Activated T-helper 1 cell treated with anti-CD3 and anti-CD28 coated beads, Interleukin-12 subunit alpha, Interleukin-12 subunit beta, Interleukin-2, Interleukin-4 antibody, amounts not matched to agents 30 ng/mL and 10 ng/mL and 1 ng/mL, durations not matched to agents 14 hours and 24 hours and 36 hours (primary cell): ENCODE data around the gene RPL11. TPM values are rescaled to one million over a fixed set of nuclear protein-coding genes. Genes with fewer than 3 reads are reported as not detected.
"Not testable (repeated sequence)": the region's sequence is repeated elsewhere in the genome, so short reads cannot be mapped to it uniquely, and the experiment has no call there.

Source experiments
- DNase-seq: peaks from one replicate; pipeline ENCODE4 v3.0.0; 2021; ENCODE audit warnings: low spot score
- H3K27ac Mint-ChIP-seq: one replicate; pipeline ENCODE4 v1.8.0; 2021; ENCODE audit warnings: mild to moderate bottlenecking, mixed read lengths
- H3K27me3 Mint-ChIP-seq: one replicate; pipeline ENCODE4 v1.8.0; 2022; ENCODE audit warnings: mild to moderate bottlenecking, moderate library complexity, mixed read lengths; ENCODE audit not compliant: insufficient read depth
- H3K36me3 Mint-ChIP-seq: one replicate; pipeline ENCODE4 v1.8.0; 2021; ENCODE audit warnings: low read depth, mixed read lengths
- H3K4me1 Mint-ChIP-seq: one replicate; pipeline ENCODE4 v1.8.0; 2021; ENCODE audit warnings: low read depth, mixed read lengths
- H3K4me3 Mint-ChIP-seq: one replicate; pipeline ENCODE4 v1.8.0; 2021; ENCODE audit warnings: mild to moderate bottlenecking, moderate library complexity, mixed read lengths
- H3K9me3 Mint-ChIP-seq: one replicate; pipeline ENCODE4 v1.8.0; 2021; ENCODE audit warnings: mixed read lengths
- intact Hi-C: fragments of 100-400 bp; cut with micrococcal nuclease; formaldehyde crosslinking; loops from one replicate; pipeline ENCODE4 v1.15.1; 2024
- total RNA-seq: library from RNA; stranded (reverse); gene quantifications from 2 replicates; pipeline ENCODE4 v1.2.3, GENCODE V29; 2022

RPL11 gene
- total RNA-seq: 1,058 and 1,119 TPM in 2 replicates

DNA sequence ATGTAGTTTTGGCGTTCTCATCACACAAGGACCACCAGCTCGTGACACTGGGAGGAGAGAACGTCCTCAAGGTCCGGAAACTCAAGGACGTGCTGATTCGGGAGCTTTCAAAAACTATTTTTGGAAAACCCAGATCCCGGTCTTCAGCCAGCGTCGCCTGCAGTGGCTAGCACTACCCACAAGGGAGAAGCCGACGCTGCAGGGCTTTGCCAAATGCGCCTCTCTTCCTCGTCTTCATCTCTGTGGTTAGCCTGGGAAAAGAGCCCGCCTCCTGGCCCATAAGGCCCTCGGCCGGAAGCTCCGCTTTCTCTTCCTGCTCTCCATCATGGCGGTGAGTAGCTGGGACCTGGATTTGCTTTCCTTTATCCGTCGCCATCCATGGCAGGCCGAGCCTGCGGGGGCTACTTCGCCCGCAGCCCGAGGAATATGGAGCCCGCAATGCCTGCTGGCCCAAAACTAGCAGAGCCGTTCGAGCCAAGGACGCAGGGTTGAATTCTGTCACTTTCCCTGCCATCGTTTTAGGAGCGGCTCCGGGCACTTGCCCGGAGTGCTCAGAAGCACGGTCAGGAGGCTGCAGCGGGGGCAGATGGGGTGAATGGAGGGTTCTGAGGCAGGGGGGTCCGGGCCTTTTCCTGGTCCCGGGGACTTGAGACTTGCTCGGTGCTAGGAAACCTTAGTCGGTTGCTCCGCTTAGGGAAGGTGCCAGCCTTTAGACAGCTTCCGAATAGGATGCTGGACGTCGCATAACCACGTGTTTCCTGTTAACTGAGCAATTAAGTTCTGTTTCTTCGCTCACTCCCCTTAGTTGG lies at the start of gene RPL11:
Gene RPL11 (plus strand): TSS at position 308 of the 809 bp plus-strand sequence. CDS start 18 bp downstream, at position 326.
- Mint-ChIP-seq H3K36me3 (peaks cover 48% of the 10 kb centered on the region), H3K27me3 (no peaks in the 10 kb centered on the region), H3K9me3 (no peaks in the 10 kb centered on the region), H3K4me3 (peak within 1 kb of the TSS; percentile 97), H3K4me1 (peaks cover 45% of the 10 kb centered on the region), H3K27ac (peak within 1 kb of the TSS; percentile 90)
- peak; percentile 82 for DNase-seq
- intact Hi-C loops: loop anchor here (1.0 to 5.0 kb wide), 9 partner anchors 29 to 323 kb away; partner anchors contain the start of genes ASAP3, ELOA, GALE and PITHD1

GRCh38 chr1:23643736-23644554 lies 47.7 kb upstream of the RPL11 start:
- Mint-ChIP-seq H3K9me3 (no peaks in the 10 kb centered on the region), H3K27ac (no peak overlapping the region), H3K36me3 (no peaks in the 10 kb centered on the region), H3K4me1 (no peaks in the 10 kb centered on the region), H3K4me3 (no peak overlapping the region), H3K27me3 (peaks cover 11% of the 10 kb centered on the region)
- intact Hi-C loops: no loop called here
- DNase-seq: no peak

DNA sequence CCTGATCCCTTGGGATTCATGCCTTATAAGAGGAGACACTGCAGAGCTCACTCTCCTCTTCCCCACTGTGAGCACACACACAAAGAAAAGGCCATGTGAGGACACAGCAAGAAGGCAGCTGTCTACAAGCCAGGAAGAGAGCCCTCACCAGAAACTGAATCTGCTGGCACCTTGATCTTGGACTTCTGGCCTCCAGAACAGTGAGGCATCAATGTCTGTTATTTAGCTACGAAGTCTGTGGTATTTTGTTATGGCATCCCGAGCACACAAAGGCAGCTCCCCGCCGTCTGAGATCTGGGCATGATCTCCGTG lies 47.1 kb upstream of the RPL11 start:
- intact Hi-C loops: no loop called here
- H3K27ac Mint-ChIP-seq: no peak overlapping the region
- H3K4me1 Mint-ChIP-seq: no peaks in the 10 kb centered on the region
- H3K9me3 Mint-ChIP-seq: no peaks in the 10 kb centered on the region
- H3K36me3 Mint-ChIP-seq: no peaks in the 10 kb centered on the region
- peaks cover 11% of the 10 kb centered on the region for H3K27me3 Mint-ChIP-seq
- no peak for DNase-seq
- H3K4me3 Mint-ChIP-seq: no peak overlapping the region

GRCh38 chr1:23645338-23645737 lies 46.3 kb upstream of the RPL11 start:
- Mint-ChIP-seq H3K27me3 (peaks cover 11% of the 10 kb centered on the region), H3K4me3 (no peak overlapping the region), H3K27ac (no peak overlapping the region), H3K4me1 (no peaks in the 10 kb centered on the region), H3K36me3 (no peaks in the 10 kb centered on the region), H3K9me3 (no peaks in the 10 kb centered on the region)
- DNase-seq: no peak
- intact Hi-C loops: no loop called here

GRCh38 chr1:23646091-23646490 lies 45.5 kb upstream of the RPL11 start:
- intact Hi-C loops: no loop called here
- Mint-ChIP-seq H3K36me3 (no peaks in the 10 kb centered on the region), H3K27me3 (peaks cover 12% of the 10 kb centered on the region), H3K4me1 (no peaks in the 10 kb centered on the region), H3K9me3 (no peaks in the 10 kb centered on the region), H3K27ac (no peak overlapping the region), H3K4me3 (no peak overlapping the region)
- no peak for DNase-seq

- intact Hi-C loops: no loop called here
- Mint-ChIP-seq H3K27ac (no peak overlapping the region), H3K36me3 (no peaks in the 10 kb centered on the region), H3K4me3 (no peak overlapping the region), H3K4me1 (no peaks in the 10 kb centered on the region), H3K9me3 (no peaks in the 10 kb centered on the region), H3K27me3 (peaks cover 14% of the 10 kb centered on the region)
- no peak for DNase-seq
Measured at GRCh38 chr1:23646541-23646940, 45.1 kb upstream of the RPL11 start.

DNA sequence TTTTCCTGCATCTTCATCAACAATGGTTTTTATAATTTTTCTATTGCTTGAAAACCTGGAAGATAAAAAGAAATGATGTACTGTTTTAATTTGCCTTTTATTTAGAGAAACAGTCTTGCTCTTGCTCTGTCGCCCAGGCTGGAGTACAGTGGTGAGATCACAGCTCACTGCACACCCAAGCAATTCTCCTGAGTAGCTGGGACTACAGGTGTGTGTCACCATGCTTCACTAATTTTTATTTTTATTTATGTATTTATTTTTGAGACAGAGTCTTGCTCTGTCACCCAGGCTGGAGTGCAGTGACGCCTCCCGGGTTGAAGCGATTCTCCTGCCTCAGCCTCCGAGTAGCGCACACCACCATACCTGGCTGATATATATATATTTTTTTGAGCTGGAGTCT lies 43.0 kb upstream of the RPL11 start:
- Mint-ChIP-seq H3K4me1 (no peaks in the 10 kb centered on the region), H3K9me3 (no peaks in the 10 kb centered on the region), H3K27ac (no peak overlapping the region), H3K27me3 (peaks cover 14% of the 10 kb centered on the region), H3K36me3 (no peaks in the 10 kb centered on the region), H3K4me3 (no peak overlapping the region)
- DNase-seq: no peak
- intact Hi-C loops: no loop called here

GRCh38 chr1:23649157-23649556 lies 42.4 kb upstream of the RPL11 start:
- peaks cover 16% of the 10 kb centered on the region for H3K27me3 Mint-ChIP-seq
- intact Hi-C loops, H3K36me3 Mint-ChIP-seq, H3K4me1 Mint-ChIP-seq, DNase-seq, H3K9me3 Mint-ChIP-seq, H3K27ac Mint-ChIP-seq, H3K4me3 Mint-ChIP-seq: not testable (repeated sequence)

GRCh38 chr1:23650344-23650990 lies 41.1 kb upstream of the RPL11 start:
- H3K4me3 Mint-ChIP-seq: no peak overlapping the region

DNA sequence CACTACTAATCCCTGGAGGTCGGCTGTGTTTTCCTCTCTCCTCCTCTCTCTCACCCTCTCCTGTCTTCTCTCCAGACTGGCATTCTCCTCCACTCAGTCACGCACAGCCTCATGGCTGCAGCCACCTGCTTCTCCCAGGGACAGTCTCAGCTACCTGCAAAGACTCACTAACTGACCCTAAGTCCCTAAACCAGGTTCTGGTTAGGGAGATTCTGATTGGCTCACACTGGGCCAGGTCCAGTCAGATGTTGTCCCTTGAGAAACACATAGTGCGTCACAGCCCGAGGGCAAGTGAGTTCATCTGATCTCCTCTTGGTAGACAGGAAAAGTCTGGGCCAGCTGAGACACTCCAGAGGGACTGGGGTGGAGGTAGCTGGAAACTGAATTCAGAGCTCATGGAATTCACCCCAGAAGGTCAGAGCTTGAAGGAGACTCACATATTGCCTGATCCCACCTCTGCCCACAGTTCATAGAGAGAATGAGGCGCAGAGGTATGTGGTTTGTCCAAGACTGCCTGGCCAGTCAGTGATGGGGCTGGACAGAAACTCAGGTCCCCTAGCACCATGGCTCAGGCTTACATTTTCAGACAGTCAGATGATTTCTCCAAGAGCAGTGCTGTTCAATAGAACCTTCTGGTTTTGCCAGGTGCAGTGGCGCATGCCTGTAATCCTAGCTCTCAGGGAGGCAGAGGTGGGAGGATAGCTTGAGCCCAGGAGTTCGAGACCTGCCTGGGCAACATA lies 40.4 kb upstream of the RPL11 start:
- Mint-ChIP-seq H3K4me3 (no peak overlapping the region), H3K27me3 (peaks cover 13% of the 10 kb centered on the region), H3K27ac (no peak overlapping the region), H3K36me3 (no peaks in the 10 kb centered on the region), H3K9me3 (no peaks in the 10 kb centered on the region), H3K4me1 (no peaks in the 10 kb centered on the region)
- intact Hi-C loops: no loop called here
- DNase-seq: no peak

More at GRCh38 chr1:23650344-23650990, 41.1 kb upstream of the RPL11 start:
- Mint-ChIP-seq H3K27ac (no peak overlapping the region), H3K36me3 (no peaks in the 10 kb centered on the region), H3K4me1 (no peaks in the 10 kb centered on the region), H3K9me3 (no peaks in the 10 kb centered on the region), H3K27me3 (peaks cover 13% of the 10 kb centered on the region)
- intact Hi-C loops: no loop called here
- DNase-seq: no peak

- peaks cover 8% of the 10 kb centered on the region for H3K27me3 Mint-ChIP-seq
- no peak overlapping the region for H3K4me3 Mint-ChIP-seq
- no peaks in the 10 kb centered on the region for H3K36me3 Mint-ChIP-seq
- no peaks in the 10 kb centered on the region for H3K9me3 Mint-ChIP-seq
- H3K4me1 Mint-ChIP-seq: no peaks in the 10 kb centered on the region
- DNase-seq: peak; percentile 6
- intact Hi-C loops: no loop called here
- H3K27ac Mint-ChIP-seq: no peak overlapping the region
Measured at GRCh38 chr1:23657659-23658275, 33.8 kb upstream of the RPL11 start.

DNA sequence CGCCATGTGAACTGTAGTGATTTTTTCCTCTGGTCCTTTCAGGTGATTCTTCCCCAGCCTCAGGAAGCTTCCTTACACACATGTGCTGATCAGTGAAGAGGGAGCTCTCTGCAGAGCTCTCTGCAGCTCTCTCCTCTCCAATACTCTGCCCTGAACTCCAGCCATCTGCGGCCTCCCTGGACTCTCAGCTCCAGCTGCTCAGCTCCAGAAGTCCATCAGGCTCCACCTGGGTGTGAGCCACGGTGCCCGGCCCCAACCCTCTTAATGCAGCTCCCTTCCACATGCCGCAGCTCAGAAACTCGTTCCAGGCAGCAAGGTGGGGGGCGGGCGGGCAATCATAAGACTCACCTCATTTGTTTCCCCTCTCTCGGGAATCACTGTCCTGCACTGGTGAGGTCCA lies 30.9 kb upstream of the RPL11 start:
- peaks cover 12% of the 10 kb centered on the region for H3K4me1 Mint-ChIP-seq
- H3K4me3 Mint-ChIP-seq: no peak overlapping the region
- H3K9me3 Mint-ChIP-seq: no peaks in the 10 kb centered on the region
- H3K36me3 Mint-ChIP-seq: no peaks in the 10 kb centered on the region
- H3K27ac Mint-ChIP-seq: no peak overlapping the region
- intact Hi-C loops: no loop called here
- DNase-seq: no peak
- peaks cover 4% of the 10 kb centered on the region for H3K27me3 Mint-ChIP-seq
